ENCODE data around the gene SMARCA1. TPM values are rescaled to one million over a fixed set of nuclear protein-coding genes. Genes with fewer than 3 reads are reported as not detected.

The SMARCA1 gene
- total RNA-seq, 1 experiment from 2014 or later = 46.1 TPM

GRCh38 chrX:129495900-129496299 is 27.4 kb downstream of the SMARCA1 start:
- ChIA-PET CTCF (no interaction called here), POLR2A (no interaction called here)
- DNase-seq (ENCODE audit: low spot score) (no peak), ATAC-seq (no peak)
- Mint-ChIP-seq H3K9me3 (no peaks in the 10 kb centered on the region), H3K36me3 (peaks cover 38% of the 10 kb centered on the region), H3K4me1 (no peaks in the 10 kb centered on the region), H3K27ac (no peak overlapping the region), H3K27me3 (ENCODE audit: low read depth) (no peaks in the 10 kb centered on the region), H3K4me3 (no peak overlapping the region)
- TF ChIP-seq USF1 (CRISPR knock-in tag; IDR thresholded peaks at IDR 0.05) (no peak), ERG (CRISPR knock-in tag; IDR thresholded peaks at IDR 0.05) (no peak), ZNF423 (CRISPR knock-in tag; IDR thresholded peaks at IDR 0.05) (no peak), NFYB (CRISPR knock-in tag; conservative IDR thresholded peaks at IDR 0.05; ENCODE audit: low read depth) (no peak), ZNF121 (CRISPR knock-in tag; IDR thresholded peaks at IDR 0.05) (no peak)

GRCh38 chrX:129494887-129495286 is 28.4 kb downstream of the SMARCA1 start:
- TF ChIP-seq CREM (CRISPR knock-in tag; IDR thresholded peaks at IDR 0.05) (no peak), CBFB (CRISPR knock-in tag; IDR thresholded peaks at IDR 0.05; ENCODE audit: low read depth) (no peak), NR3C1 (CRISPR knock-in tag; conservative IDR thresholded peaks at IDR 0.05; ENCODE audit: low read depth) (no peak), ATF1 (CRISPR knock-in tag; IDR thresholded peaks at IDR 0.05) (no peak), FOXK1 (CRISPR knock-in tag; IDR thresholded peaks at IDR 0.05) (no peak), IRF1 (CRISPR knock-in tag; IDR thresholded peaks at IDR 0.05) (no peak), ZNF219 (CRISPR knock-in tag; IDR thresholded peaks at IDR 0.05; ENCODE audit: borderline replicate concordance) (no peak), ATF3 (CRISPR knock-in tag; conservative IDR thresholded peaks at IDR 0.05) (no peak)
- Mint-ChIP-seq H3K36me3 (peaks cover 42% of the 10 kb centered on the region), H3K4me1 (no peaks in the 10 kb centered on the region), H3K27ac (no peak overlapping the region), H3K4me3 (no peak overlapping the region), H3K9me3 (no peaks in the 10 kb centered on the region), H3K27me3 (ENCODE audit: low read depth) (no peaks in the 10 kb centered on the region)
- ATAC-seq (no peak), DNase-seq (ENCODE audit: low spot score) (no peak)
- CTCF ChIA-PET = no interaction called here
- POLR2A ChIA-PET = no interaction called here

- ATAC-seq = no peak
- Mint-ChIP-seq H3K36me3 (peaks cover 46% of the 10 kb centered on the region), H3K4me3 (no peak overlapping the region), H3K27ac (peak overlapping the region; percentile 45; the same call in 1 of the 2 replicates), H3K9me3 (no peaks in the 10 kb centered on the region), H3K4me1 (no peaks in the 10 kb centered on the region), H3K27me3 (ENCODE audit: low read depth) (no peaks in the 10 kb centered on the region)
- CTCF ChIA-PET = no interaction called here
- DNase-seq (ENCODE audit: low spot score) = no peak
- POLR2A ChIA-PET = no interaction called here
- no peak for TF ChIP-seq IRF2 (CRISPR knock-in tag; IDR thresholded peaks at IDR 0.05; ENCODE audit: borderline replicate concordance, low read depth)
- TF ChIP-seq SMAD3 (CRISPR knock-in tag; IDR thresholded peaks at IDR 0.05; ENCODE audit: borderline replicate concordance) = no peak
- no peak for TF ChIP-seq TCF7 (CRISPR knock-in tag; IDR thresholded peaks at IDR 0.05; ENCODE audit: low read depth)
- no peak for TF ChIP-seq MAX (CRISPR knock-in tag; IDR thresholded peaks at IDR 0.05)
- TF ChIP-seq SMAD4 (CRISPR knock-in tag; IDR thresholded peaks at IDR 0.05) = no peak
- TF ChIP-seq ATF2 (CRISPR knock-in tag; IDR thresholded peaks at IDR 0.05; ENCODE audit: borderline replicate concordance, low read depth) = no peak
- no peak for TF ChIP-seq NR1H2 (CRISPR knock-in tag; IDR thresholded peaks at IDR 0.05)
- no peak for TF ChIP-seq JUN (CRISPR knock-in tag; IDR thresholded peaks at IDR 0.05)
- no peak for TF ChIP-seq MXD4 (CRISPR knock-in tag; IDR thresholded peaks at IDR 0.05; ENCODE audit: borderline replicate concordance)
- no peak for TF ChIP-seq FOXK1 (CRISPR knock-in tag; IDR thresholded peaks at IDR 0.05)
- TF ChIP-seq USF1 (CRISPR knock-in tag; IDR thresholded peaks at IDR 0.05) = no peak
- TF ChIP-seq ATF1 (CRISPR knock-in tag; IDR thresholded peaks at IDR 0.05) = no peak
- TF ChIP-seq JAZF1 (CRISPR knock-in tag; IDR thresholded peaks at IDR 0.05) = no peak
- TF ChIP-seq IRF1 (CRISPR knock-in tag; IDR thresholded peaks at IDR 0.05) = no peak
- TF ChIP-seq STAT6 (CRISPR knock-in tag; conservative IDR thresholded peaks at IDR 0.05; ENCODE audit: low read depth) = no peak
Measured at GRCh38 chrX:129493643-129494042, 29.6 kb downstream of the SMARCA1 start.

Measured in WTC11 (cell line).